Erythroblast (primary cell): Measurements from ENCODE around the gene GLIS1.

Source experiments
- GATA1 ChIP-seq: IDR thresholded peaks from 2 replicates; pipeline ENCODE4 v1.6.1; 2011; ENCODE audit warnings: low read depth, mild to moderate bottlenecking, control low read depth, low read length, moderate library complexity
- POLR2A ChIP-seq: IDR thresholded peaks from 2 replicates; pipeline ENCODE4 v1.6.1; 2011; ENCODE audit warnings: mild to moderate bottlenecking, low read length

GRCh38 chr1:53543130-53543777 lies 195.7 kb downstream of the GLIS1 start:
- TF ChIP-seq POLR2A (no peak), GATA1 (no peak)
